ENCODE results near the gene MAP2.

DNA sequence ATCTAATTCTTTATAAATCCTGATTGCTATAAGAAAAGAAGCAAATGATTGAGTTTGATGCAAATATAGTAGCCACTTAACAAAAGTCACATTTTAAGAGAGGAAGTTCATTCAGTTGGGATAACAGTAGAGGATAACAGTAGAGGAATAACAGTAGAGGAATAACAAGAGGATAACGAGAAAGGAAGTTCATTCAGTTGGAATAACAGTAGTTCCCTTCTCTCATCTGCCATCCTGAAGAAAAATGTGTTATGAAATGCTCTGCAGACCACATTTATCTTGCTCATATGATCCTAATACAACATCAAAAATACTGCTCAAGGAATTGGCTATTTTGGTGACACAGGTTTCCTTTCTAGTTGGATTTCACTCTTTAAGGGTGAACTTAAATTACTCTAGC is 242.4 kb downstream of the MAP2 start:
- TF ChIP-seq, protein P1, sequence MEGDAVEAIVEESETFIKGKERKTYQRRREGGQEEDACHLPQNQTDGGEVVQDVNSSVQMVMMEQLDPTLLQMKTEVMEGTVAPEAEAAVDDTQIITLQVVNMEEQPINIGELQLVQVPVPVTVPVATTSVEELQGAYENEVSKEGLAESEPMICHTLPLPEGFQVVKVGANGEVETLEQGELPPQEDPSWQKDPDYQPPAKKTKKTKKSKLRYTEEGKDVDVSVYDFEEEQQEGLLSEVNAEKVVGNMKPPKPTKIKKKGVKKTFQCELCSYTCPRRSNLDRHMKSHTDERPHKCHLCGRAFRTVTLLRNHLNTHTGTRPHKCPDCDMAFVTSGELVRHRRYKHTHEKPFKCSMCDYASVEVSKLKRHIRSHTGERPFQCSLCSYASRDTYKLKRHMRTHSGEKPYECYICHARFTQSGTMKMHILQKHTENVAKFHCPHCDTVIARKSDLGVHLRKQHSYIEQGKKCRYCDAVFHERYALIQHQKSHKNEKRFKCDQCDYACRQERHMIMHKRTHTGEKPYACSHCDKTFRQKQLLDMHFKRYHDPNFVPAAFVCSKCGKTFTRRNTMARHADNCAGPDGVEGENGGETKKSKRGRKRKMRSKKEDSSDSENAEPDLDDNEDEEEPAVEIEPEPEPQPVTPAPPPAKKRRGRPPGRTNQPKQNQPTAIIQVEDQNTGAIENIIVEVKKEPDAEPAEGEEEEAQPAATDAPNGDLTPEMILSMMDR (conservative IDR thresholded peaks at IDR 0.05 in 1 of 2, IDR thresholded peaks at IDR 0.05 in 1 of 2; ENCODE audit: extremely low read depth in 1 of 2, insufficient read depth in 1 of 2, low read depth in 1 of 2, low read length in 2 of 2) = no peak
- TF ChIP-seq EZH2 (IDR thresholded peaks at IDR 0.05; ENCODE audit: borderline replicate concordance, low read length) = no peak
